Spleen (tissue), 7 donors: ENCODE results near the gene FOXL2NB.

Experiments used
- POLR2A ChIP-seq, 3 donors: fragments of 450-650 bp; IDR thresholded peaks; one replicate each; pipeline ENCODE4 v1.5.1; 2017; ENCODE audit warnings: antibody characterized with exemption in 3 of 3, mild to moderate bottlenecking in 1 of 3
- POLR2AphosphoS5 ChIP-seq, 3 donors: sonication (generic); formaldehyde crosslinking; IDR thresholded peaks; one replicate each; pipeline ENCODE4 v1.5.1; 2017; ENCODE audit warnings: antibody characterized with exemption in 3 of 3
- TF ChIP-seq, protein P1 (sequence below), 11 experiments: fragments of 200-600 bp in 7 of 11; fragments of 450-650 bp in 4 of 11; sonication (generic) in 4 of 11; IDR thresholded peaks in 8 of 11; conservative IDR thresholded peaks in 3 of 11; 1 replicate in 7 of 11; 2 replicates in 4 of 11; pipeline versions ENCODE4 v1.4.0 to v1.8.0; 2016 to 2021; ENCODE audit warnings: antibody characterized with exemption in 11 of 11, inconsistent platforms in 4 of 11, mild to moderate bottlenecking in 1 of 11
- donor health status: DM: no; HTN: no; CAD: no; lungs with moderate emphysema.
- donor health status: DM: no; HTN: no; CAD: no.
- donor health status: DM: no; HTN: no; CAD: no.

DNA sequence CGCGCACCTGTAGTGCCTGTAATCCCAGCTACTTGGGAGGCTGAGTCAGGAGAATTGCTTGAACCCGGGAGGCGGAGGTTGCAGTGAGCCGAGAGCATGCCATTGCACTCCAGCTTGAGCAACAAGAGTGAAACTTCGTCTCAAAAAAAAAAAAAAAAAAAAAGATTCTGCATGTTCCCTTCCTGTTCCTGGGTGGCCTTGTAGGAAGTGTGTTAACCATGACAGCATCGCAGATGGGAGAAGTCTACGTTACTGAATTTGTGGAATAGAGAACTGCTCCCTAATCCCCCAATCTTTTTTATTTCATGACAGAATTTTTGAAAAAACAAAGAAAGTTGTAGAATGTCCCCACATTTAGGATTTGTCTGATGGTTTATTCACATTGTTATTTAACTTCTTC, 45.5 kb upstream of the FOXL2NB start:
- TF ChIP-seq, protein P1, sequence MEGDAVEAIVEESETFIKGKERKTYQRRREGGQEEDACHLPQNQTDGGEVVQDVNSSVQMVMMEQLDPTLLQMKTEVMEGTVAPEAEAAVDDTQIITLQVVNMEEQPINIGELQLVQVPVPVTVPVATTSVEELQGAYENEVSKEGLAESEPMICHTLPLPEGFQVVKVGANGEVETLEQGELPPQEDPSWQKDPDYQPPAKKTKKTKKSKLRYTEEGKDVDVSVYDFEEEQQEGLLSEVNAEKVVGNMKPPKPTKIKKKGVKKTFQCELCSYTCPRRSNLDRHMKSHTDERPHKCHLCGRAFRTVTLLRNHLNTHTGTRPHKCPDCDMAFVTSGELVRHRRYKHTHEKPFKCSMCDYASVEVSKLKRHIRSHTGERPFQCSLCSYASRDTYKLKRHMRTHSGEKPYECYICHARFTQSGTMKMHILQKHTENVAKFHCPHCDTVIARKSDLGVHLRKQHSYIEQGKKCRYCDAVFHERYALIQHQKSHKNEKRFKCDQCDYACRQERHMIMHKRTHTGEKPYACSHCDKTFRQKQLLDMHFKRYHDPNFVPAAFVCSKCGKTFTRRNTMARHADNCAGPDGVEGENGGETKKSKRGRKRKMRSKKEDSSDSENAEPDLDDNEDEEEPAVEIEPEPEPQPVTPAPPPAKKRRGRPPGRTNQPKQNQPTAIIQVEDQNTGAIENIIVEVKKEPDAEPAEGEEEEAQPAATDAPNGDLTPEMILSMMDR (IDR thresholded peaks at IDR 0.05 in 8 of 11, conservative IDR thresholded peaks at IDR 0.05 in 3 of 11), result no peak
- TF ChIP-seq POLR2AphosphoS5 (IDR thresholded peaks at IDR 0.05) (no peak), POLR2A (IDR thresholded peaks at IDR 0.05) (no peak)
